ENCODE data around the gene CANX.
"Not testable (repeated sequence)": the region's sequence is repeated elsewhere in the genome, so short reads cannot be mapped to it uniquely, and the experiment has no call there.

The CANX gene, protein sequence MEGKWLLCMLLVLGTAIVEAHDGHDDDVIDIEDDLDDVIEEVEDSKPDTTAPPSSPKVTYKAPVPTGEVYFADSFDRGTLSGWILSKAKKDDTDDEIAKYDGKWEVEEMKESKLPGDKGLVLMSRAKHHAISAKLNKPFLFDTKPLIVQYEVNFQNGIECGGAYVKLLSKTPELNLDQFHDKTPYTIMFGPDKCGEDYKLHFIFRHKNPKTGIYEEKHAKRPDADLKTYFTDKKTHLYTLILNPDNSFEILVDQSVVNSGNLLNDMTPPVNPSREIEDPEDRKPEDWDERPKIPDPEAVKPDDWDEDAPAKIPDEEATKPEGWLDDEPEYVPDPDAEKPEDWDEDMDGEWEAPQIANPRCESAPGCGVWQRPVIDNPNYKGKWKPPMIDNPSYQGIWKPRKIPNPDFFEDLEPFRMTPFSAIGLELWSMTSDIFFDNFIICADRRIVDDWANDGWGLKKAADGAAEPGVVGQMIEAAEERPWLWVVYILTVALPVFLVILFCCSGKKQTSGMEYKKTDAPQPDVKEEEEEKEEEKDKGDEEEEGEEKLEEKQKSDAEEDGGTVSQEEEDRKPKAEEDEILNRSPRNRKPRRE

DNA sequence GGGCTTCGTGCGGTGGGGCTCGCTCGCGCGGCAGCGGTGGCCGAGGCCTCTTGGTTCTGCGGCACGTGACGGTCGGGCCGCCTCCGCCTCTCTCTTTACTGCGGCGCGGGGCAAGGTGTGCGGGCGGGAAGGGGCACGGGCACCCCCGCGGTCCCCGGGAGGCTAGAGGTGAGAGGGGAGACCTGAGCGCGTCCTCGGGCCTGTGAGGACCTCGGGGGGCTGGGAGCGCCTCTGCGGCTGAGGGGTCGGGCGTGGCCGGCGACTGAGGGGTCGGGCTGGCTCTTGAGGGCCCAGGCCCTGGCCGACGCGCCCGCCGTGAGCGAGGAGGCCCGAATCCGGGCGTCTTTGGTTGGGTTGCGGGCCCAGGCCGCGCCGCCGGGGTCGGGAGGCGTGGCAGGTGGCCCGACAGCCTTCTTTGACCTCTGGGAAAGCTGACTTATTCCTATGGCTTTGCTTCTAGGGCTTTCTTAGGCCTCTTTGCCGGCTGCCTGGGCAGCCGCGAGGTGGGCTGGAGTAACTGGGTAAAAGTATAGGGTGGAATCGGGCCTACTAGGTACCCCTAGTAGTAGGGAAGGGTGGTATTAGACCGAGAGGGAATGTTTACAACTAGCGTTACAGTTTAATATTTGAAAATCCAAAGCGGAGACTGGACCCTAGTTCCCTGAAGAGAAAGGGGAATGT lies at the start of gene CANX:
Gene CANX (plus strand): TSS at position 33 of the 681 bp plus-strand sequence. CDS start 6,715 bp downstream, outside the sequence.
- DNase-seq (ENCODE audit: low read depth, low spot score) = no peak

DNA sequence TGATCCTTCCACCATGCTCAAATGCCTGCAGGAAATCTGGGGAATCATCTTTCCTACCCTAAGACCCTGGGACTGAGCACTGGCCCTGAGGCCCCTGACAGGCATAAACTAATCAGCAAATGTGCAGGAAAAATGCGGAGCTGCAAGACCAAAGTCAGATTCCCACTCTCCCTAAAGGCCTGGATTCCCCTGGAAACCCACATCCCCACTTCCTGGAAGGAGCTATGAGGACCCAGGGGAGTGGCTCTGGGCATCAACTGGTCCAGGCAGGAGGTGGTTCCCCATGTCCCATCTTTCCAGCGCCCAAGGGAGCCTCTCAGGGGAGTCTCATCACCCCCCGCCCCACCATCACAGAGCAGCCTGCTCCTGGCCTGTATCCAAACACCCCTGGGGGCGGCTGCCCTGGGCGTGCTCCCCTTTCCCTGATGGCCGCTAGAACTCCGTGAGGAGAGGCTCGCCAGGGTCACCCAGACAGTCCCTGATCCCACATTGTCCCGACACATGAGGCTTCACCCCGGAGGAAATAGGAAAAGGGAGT lies 49.5 kb upstream of the CANX start:
- DNase-seq (ENCODE audit: low read depth, low spot score) = not testable (repeated sequence)

DNA sequence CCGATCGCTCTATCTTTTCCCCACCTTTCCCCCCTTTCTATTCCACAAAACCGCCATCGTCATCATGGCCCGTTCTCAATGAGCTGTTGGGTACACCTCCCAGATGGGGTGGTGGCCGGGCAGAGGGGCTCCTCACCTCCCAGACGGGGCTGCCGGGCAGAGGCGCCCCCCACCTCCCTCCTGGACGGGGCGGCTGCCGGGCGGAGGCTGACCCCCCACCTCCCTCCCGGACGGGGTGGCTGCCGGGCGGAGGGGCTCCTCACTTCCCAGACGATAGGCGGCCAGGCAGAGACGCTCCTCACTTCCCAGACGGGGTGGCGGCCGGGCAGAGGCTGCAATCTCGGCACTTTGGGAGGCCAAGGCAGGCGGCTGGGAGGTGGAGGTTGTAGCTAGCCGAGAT lies 48.5 kb upstream of the CANX start:
- not testable (repeated sequence) for DNase-seq (ENCODE audit: low read depth, low spot score)

DNA sequence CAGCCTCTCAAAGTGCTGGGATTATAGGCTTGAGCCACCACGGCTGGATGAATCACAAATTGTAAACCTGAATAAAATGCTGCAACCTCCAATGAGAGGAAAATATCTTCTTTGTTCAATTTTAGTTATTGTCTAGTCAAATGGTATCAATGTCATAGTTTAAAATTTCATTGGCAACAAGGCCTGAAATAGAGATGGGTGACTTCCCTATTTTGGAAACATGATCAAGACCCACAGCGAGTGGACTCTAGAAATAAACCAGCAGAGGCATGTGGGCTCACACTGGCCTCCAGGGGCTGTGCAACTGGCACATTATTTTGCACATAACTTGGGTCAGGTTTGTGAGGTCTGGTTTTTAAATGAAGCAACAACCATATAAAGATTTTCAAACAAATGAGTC lies 45.6 kb upstream of the CANX start:
- DNase-seq (ENCODE audit: low read depth, low spot score) = not testable (repeated sequence)

DNA sequence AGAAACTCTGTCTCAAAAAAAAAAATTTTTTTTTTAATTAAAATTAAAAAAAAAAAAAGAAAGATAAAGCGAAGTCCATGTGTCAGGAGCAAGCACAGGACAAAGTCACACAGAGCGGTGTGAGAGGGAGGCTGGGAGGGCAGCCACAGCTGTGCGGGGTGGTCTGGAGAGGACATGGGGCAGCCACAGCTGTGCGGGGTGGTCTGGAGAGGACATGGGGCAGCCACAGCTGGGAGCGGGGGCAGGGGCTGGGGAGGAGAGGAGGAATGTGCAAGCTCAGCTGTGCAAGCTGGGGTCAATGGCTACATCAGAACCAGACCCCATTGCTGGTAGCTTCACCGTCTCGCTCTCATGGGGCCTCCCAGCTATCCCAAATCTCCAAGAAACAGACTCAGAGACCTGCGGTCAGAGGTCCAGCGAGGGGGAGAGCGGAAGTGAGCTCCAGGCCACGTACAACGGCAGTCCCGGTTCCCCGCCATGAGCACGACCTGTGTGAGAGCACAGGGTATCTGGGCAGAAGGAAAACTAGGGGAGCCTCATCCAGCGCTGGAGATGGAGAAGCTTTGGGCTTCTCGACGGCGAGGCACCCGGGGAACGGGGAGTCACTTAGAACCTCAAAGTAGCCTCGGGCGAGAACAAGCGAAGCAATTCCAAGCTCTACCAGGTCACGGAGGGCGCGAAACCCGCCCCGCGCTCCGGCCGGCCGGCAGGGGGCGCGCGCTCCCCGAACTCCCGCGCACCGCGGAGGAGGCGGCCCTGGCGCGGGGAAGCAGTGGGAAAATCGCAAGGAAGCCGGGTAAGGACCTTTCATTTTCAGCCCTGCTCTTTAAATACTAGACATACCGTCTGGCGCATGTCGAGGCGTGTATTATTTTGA lies 41.2 kb upstream of the CANX start:
- DNase-seq (ENCODE audit: low read depth, low spot score) = not testable (repeated sequence)

DNA sequence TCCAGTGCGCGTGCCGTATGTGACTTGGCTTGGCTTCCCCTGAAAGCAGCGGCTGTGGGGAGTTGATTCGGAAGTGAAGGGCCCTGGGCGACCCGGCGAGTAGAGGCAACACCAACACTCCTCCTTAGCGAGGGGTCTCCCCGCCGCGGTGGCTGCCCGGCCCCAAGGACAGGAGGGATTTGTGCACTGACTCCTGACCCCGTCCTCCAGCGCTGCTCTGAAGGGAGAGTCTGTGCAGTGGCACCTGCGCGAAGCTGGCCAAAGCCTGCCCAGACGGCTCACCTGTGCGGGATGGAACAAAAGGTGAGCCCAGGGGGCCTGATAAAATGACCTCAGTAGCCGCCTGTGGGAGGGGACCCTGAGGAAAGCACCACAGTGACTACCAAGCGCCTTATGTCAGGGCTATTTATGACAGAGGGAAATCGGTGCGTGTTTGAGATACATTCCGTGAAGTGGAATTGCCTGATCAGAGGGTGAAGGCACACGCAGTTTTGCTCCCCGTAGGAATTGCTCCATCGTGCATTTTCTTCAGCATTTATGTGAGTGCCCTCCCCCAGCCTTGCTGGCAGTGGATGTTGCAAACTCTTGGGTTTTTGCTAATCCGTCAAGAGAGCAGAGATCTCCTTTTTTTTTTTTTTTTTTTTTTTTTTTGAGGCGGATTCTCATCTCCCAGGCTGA lies 40.4 kb upstream of the CANX start:
- DNase-seq (ENCODE audit: low read depth, low spot score) = not testable (repeated sequence)

DNA sequence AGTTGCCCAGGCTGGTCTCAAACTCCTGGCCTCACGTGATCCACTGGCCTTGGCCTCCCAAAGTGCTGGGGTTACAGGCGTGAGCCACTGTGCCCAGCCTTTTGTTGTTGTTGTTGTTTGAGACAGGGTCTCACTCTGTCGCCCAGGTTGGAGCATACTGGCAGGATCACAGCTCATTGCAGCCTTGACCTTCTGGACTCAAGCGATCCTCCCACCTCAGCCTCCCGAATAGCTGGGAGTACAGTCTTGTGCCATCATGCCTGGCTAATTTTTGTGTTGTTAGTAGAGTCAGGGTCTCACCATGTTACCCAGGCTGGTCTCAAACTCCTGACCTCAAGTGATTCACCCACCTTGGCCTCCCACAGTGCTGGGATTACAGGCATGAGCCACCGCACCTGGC lies 37.1 kb upstream of the CANX start:
- DNase-seq (ENCODE audit: low read depth, low spot score) = not testable (repeated sequence)

DNA sequence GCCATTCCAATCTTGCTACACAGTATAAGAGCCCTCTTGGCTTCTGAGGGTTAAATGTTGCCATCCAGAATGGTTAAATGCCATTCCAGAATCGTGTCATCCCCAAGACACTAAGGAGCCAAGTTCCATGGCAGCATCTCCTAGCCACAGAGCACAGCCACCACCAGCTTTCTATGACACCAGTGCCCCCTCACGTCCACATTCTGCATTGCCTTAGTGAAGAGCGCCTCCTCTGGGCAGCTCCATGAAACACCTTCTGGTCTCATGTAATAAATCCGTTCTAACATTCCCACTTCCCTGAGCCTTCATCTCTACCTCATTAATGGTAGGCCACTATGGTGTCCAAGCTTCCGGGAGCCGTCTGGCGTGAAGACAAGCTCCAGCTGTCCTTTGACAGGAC lies 30.4 kb upstream of the CANX start:
- peak; percentile 26 for DNase-seq (ENCODE audit: low read depth, low spot score)

DNA sequence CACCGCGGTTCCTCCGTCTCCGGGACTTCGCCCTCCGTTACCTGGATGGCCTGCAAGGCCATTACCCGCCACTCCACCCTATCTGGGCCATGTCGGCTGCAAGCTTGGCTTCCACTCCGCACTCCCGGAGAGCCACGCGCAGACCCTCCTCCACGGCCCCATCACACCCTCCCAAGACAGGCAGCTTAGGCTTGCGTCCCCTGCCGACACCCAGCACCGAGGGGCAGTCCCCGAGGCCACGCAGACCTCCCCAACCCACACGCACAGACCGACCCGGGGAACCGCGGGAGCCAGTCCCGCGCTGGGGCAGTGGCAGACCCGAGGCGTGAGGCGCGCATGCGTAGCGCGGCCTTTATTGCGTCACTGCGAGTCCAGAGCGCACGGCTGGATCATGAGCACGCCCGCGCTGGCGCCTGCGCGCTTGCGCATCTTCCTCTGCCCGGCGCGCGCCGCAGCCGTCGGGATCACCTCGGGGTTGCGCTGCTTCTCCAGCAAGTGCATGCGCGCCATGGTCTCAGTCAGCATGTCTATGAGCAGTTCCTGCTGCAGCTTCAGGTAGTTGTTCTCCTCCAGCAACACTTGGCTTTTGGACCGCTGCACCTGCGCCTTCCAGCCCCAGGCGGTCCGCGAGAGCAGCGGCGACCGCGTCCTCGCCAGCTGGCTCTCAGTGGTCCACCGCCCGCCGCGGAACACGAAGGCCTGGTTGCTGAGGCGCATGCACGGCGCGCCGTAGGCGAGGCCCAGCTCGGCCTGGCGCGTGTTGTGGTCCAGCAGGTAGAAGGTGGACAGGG lies 20.3 kb upstream of the CANX start:
- peak; percentile 89 for DNase-seq (ENCODE audit: low read depth, low spot score)

DNA sequence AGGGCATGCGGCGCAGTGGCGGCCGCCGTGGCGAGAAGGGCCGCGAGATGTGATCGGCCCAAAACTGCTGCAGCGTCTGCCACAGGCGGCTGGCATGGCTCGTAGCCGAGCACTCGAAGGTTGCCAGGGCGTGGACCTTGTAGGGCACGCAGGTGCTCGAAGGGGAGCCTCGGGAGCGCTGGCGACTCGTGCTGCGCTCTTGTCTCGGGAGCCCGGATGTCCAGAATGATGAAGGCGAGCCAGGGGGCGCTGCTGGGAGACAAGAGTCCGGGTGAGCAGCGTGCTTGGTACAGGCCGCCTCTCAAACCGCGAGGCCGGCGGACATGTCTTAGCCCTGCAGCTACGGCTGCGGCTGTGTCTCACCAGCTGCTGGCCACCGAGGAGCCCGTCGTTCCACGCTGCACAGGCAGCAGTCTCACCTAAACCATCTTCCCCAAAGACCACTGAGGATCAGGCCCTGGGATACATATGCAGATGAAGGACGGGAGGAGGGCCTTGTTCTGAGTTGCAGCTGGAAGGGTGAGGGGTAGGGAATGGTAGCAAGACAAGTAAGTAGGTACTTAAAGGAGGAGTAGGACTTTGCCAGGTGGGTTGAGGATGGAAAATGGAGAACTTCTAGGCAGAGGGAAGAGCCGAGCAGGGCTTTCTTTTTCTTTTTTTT lies 19.6 kb upstream of the CANX start:
- no peak for DNase-seq (ENCODE audit: low read depth, low spot score)

DNA sequence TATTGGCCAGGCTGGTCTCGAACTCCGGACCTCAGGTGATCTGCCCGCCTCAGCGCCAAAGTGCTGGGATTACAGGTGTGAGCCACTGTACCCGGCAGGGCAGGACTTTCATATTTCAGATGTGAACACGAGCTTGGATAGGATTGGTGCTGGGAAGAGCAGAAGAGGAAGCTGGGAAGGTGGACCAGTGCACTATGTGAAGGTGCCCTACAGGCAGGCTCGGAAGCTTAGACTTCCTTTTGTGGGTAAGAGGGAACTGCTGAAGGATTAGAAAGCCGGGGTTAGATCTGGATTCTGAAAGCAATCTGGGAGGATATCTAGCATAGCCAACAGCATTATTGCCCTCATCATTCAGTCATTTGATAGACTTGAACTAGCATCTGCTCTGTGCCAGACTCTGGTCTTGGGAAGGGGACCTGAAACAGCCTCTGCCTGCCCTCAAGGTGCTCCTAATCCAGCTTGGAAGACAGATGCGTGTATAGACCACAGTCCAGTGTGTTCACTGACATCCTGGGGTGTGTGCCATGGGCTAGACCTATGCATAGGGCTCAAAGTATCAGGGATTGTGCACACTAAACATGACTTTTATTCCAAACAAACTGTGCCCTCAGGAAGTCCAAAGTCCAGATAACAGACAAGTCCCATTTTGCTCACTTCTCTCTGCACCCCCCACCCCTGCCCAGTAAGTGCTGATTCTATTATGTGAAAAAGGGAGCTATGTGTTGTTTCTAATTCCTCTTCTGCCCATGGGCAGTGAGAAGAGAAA lies 18.6 kb upstream of the CANX start:
- DNase-seq (ENCODE audit: low read depth, low spot score) = no peak

DNA sequence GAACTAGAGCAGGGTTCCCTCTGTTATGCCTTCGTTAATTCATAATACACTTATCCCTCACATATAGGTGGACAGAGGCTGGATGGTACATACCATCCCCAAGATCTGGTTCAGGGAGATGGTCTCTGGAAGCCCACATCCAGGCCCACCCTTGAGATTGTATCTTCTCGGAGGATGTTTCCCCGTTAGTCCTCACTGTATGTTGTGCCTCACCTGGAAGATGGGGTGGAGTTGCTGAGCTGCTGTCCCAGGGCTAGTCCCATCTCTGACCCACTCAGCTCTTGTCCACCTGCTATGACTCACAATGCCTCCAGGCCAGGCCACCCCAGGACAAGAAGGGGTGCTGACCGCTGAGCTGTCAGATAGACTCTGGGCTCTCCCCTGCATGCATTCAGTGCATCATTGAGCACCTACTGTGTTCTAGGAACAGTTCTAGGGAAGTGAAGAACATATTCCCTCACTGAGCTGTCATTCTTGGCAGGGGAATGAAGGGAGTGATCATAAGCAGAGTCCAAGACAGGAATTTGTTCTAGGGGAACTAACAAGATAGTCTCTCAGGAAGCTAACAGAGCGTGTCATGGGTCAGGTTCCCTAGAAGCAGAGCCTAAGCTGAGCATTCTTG lies 17.9 kb upstream of the CANX start, which contains the start of gene CBY3:
Gene CBY3 (minus strand): TSS at position 255 of the 622 bp plus-strand sequence. CDS start 116 bp downstream, at position 139.
- no peak for DNase-seq (ENCODE audit: low read depth, low spot score)

DNA sequence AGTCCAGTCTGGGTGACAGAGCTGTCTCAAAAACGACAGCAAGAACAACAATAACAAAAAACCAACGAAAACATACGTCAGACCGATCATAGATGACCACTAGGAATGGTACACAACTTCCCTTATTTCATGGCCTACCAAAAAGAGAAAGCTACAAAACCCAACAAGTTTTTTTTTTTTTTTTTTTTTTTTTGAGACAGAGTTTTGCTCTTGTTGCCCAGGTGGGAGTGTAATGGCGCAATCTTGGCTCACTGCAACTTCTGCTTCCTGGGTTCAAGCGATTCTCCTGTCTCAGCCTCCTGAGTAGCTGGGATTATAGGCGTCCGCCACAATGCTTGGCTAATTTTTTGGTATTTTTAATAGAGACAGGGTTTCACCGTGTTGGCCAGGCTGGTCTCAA lies 9.6 kb upstream of the CANX start:
- DNase-seq (ENCODE audit: low read depth, low spot score) = not testable (repeated sequence)

DNA sequence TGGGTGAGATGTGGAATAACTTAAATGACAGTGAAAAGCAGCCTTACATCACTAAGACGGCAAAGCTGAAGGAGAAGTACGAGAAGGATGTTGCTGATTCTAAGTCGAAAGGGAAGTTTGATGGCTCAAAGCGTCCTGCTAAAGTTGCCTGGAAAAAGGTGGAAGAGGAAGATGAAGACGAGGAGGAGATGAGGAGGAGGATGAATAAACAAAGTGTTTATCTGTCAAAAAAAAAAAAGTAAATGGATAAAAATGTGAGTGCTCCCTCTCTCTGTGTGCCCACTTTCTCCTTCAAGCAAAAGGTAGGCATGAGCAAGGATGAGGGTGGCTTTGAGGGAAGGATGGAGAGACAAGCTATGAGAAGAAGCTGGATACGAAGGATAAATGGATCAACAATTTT lies 4.2 kb upstream of the CANX start:
- DNase-seq (ENCODE audit: low read depth, low spot score) = no peak

DNA sequence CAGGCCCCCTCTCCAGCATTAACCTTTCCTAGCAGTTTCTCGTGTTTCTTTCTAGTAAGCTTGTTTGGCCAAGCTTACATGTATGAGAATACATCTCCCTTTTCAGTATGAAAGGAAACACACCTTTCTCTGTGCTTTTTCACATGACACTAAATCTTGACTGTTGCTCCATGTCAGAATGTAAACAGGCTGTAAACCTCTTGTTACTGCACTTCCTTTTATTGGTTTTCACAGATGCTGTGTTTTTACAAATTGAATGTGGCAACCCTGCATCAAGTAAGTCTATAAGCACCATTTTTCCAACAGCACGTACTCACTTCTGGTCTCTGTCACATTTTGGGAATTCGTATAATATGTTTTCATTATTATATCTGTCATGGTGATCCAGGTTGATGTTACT lies 2.2 kb upstream of the CANX start:
- DNase-seq (ENCODE audit: low read depth, low spot score) = no peak

DNA sequence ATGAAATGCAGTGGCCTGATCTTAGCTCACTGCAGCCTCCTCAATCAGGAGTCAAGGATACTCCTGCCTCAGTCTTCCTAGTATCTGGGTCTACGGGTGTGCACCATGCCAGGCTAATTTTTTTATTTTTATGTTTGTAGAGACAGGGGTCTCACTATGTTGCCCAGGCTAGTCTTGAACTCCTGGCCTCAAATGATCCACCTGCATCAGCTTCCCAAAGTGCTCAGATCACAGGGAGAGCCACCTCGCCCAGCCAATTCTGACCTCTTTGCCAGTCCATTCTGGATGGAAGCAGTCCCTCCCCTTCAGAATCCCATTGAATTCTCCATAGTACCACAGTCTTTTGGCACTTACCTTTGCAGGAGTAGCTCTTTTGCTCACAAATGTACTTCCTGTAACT lies 1.7 kb upstream of the CANX start:
- DNase-seq (ENCODE audit: low read depth, low spot score) = no peak

DNA sequence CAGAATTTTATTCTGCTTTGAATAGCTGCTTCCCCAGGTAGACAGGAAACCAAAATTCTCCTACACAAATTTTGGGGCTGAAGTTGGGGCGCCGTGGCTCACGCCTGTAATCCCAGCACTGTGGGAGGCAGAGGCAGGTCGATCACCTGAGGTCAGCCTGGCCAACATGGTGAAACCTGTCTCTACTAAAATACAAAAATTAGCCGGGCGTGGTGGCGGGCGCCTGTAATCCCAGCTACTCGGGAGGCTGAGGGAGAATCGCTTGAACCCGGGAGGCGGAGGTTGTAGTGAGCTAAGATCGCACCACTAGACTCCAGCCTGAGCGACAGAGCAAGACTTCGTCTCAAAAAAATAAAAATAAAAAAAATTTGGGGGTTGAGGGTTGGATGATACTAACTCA lies 1.2 kb upstream of the CANX start:
- DNase-seq (ENCODE audit: low read depth, low spot score) = not testable (repeated sequence)

Data from smooth muscle cell of the brain vasculature (primary cell).